HG02973 (cell line): Measurements from ENCODE around the gene BICDL2.
"Not testable (repeated sequence)": the region's sequence is repeated elsewhere in the genome, so short reads cannot be mapped to it uniquely, and the experiment has no call there.

Experiments
- ATAC-seq: cut with Tn5 transposase; IDR thresholded peaks from one replicate; pipeline ENCODE4 v1.9.1; 2021; ENCODE audit warnings: moderate library complexity; ENCODE audit not compliant: unreplicated experiment

BICDL2 gene

GRCh38 chr16:3036726-3037315 lies at the start of gene BICDL2:
Gene BICDL2 (minus strand): TSS chr16:3036944. CDS start chr16:3035496, 1,448 bp downstream.
- ATAC-seq = no peak

GRCh38 chr16:3085868-3086595 lies 49.3 kb upstream of the BICDL2 start:
- ATAC-seq = no peak

GRCh38 chr16:3084969-3085670 lies 48.4 kb upstream of the BICDL2 start:
- ATAC-seq = no peak

- no peak for ATAC-seq
These were observed 47.7 kb upstream of the BICDL2 start for GRCh38 chr16:3084491-3084890.

- ATAC-seq = not testable (repeated sequence)
These were observed 46.7 kb upstream of the BICDL2 start for GRCh38 chr16:3083408-3083807.

- ATAC-seq = not testable (repeated sequence)
These were observed 45.2 kb upstream of the BICDL2 start for GRCh38 chr16:3081957-3082356.

- ATAC-seq = no peak
These were observed 43.3 kb upstream of the BICDL2 start for GRCh38 chr16:3080024-3080423.

GRCh38 chr16:3076577-3076976 lies 39.8 kb upstream of the BICDL2 start:
- no peak for ATAC-seq

- ATAC-seq = not testable (repeated sequence)
These were observed 39.2 kb upstream of the BICDL2 start for GRCh38 chr16:3075946-3076345.

- ATAC-seq = no peak
These were observed 38.8 kb upstream of the BICDL2 start for GRCh38 chr16:3075523-3075915.

- no peak for ATAC-seq
These were observed 38.2 kb upstream of the BICDL2 start for GRCh38 chr16:3074860-3075522.

- ATAC-seq = no peak
These were observed 36.7 kb upstream of the BICDL2 start for GRCh38 chr16:3073448-3073847.

- ATAC-seq = not testable (repeated sequence)
These were observed 36.0 kb upstream of the BICDL2 start for GRCh38 chr16:3072576-3073263.

- ATAC-seq = not testable (repeated sequence)
These were observed 35.4 kb upstream of the BICDL2 start for GRCh38 chr16:3072148-3072547.

- no peak for ATAC-seq
These were observed 34.9 kb upstream of the BICDL2 start for GRCh38 chr16:3071655-3072054.

GRCh38 chr16:3070608-3071111 lies 33.9 kb upstream of the BICDL2 start:
- ATAC-seq = no peak

GRCh38 chr16:3069146-3069545 lies 32.4 kb upstream of the BICDL2 start:
- not testable (repeated sequence) for ATAC-seq

GRCh38 chr16:3068487-3068886 lies 31.7 kb upstream of the BICDL2 start:
- ATAC-seq = no peak

GRCh38 chr16:3066440-3066748 lies 29.6 kb upstream of the BICDL2 start:
- ATAC-seq = no peak

- no peak for ATAC-seq
These were observed 29.1 kb upstream of the BICDL2 start for GRCh38 chr16:3065742-3066439.
